OCI-LY7 (cell line): ENCODE data around the gene PEX10. TPM values are rescaled to one million over a fixed set of nuclear protein-coding genes. Genes with fewer than 3 reads are reported as not detected.
"Not testable (repeated sequence)": the region's sequence is repeated elsewhere in the genome, so short reads cannot be mapped to it uniquely, and the experiment has no call there.

Source experiments
- BruUV-seq: library from RNA; stranded (reverse); fragments of 400-500 nt; replicated peaks from 2 replicates; lab custom pipeline; 2021; lab: Mats Ljungman, UMichigan
- CTCF ChIA-PET: fragments of 300-600 bp; sonication (Branson Sonifier 250); formaldehyde crosslinking; loops from one replicate; lab custom pipeline; 2022; ENCODE audit warnings: antibody characterized with exemption; ENCODE audit not compliant: unreplicated experiment; lab: Charles Lee
- POLR2A ChIA-PET: fragments of 300-600 bp; sonication (Branson Sonifier 250); formaldehyde crosslinking; loops from one replicate; lab custom pipeline; 2022; ENCODE audit warnings: antibody characterized with exemption; lab: Charles Lee
- DNase-seq: peaks from one replicate; pipeline ENCODE4 v3.0.0-alpha.2; 2015; ENCODE audit warnings: low spot score
- H2AFZ ChIP-seq: fragments of 200-600 bp; sonication (generic), shearing (Covaris generic); 2 replicates; pipeline ENCODE4 v1.6.1; 2014; ENCODE audit warnings: mild to moderate bottlenecking, antibody characterized with exemption, low read length, moderate library complexity
- H3K27ac ChIP-seq: fragments of 200-600 bp; sonication (generic); 2 replicates; pipeline ENCODE4 v1.5.1; 2014; ENCODE audit warnings: mixed run types, low read depth, mild to moderate bottlenecking, moderate library complexity, low read length, inconsistent platforms; ENCODE audit not compliant: poor library complexity, severe bottlenecking
- H3K36me3 ChIP-seq: fragments of 200-600 bp; sonication (generic); 2 replicates; pipeline ENCODE4 v1.6.1; 2014; ENCODE audit warnings: mild to moderate bottlenecking, antibody characterized with exemption, low read length, moderate library complexity, mixed read lengths; ENCODE audit not compliant: insufficient read depth
- H3K4me1 ChIP-seq: fragments of 200-600 bp; sonication (generic); 2 replicates; pipeline ENCODE4 v1.5.1; 2014; ENCODE audit warnings: mild to moderate bottlenecking, low read length; ENCODE audit not compliant: insufficient read depth, poor library complexity, severe bottlenecking
- H3K4me2 ChIP-seq: fragments of 200-600 bp; sonication (generic); 2 replicates; pipeline ENCODE4 v1.6.1; 2014; ENCODE audit warnings: mild to moderate bottlenecking, low read length
- H3K4me3 ChIP-seq: fragments of 200-600 bp; sonication (generic); 2 replicates; pipeline ENCODE4 v1.5.1; 2014; ENCODE audit warnings: mild to moderate bottlenecking, low read depth, low read length; ENCODE audit not compliant: poor library complexity, severe bottlenecking
- H3K79me2 ChIP-seq: fragments of 200-600 bp; sonication (generic); 2 replicates; pipeline ENCODE4 v1.6.1; 2016; ENCODE audit warnings: low read depth, mild to moderate bottlenecking, low read length, moderate library complexity, mixed read lengths; ENCODE audit not compliant: insufficient read depth
- H3K9me2 ChIP-seq: fragments of 200-600 bp; sonication (generic); 2 replicates; pipeline ENCODE4 v1.6.1; 2016; ENCODE audit warnings: mild to moderate bottlenecking, low read length, mixed read lengths; ENCODE audit not compliant: insufficient read depth
- H3K9me3 ChIP-seq: fragments of 200-600 bp; sonication (generic); 2 replicates; pipeline ENCODE4 v1.6.1; 2014; ENCODE audit warnings: mild to moderate bottlenecking, mixed run types, low read length, mixed read lengths
- H4K20me1 ChIP-seq: fragments of 200-600 bp; sonication (generic); 2 replicates; pipeline ENCODE4 v1.6.1; 2014; ENCODE audit warnings: mild to moderate bottlenecking, antibody characterized with exemption, low read length, moderate library complexity, mixed read lengths; ENCODE audit not compliant: insufficient read depth
- CTCF ChIP-seq: fragments of 200-600 bp; sonication (generic); conservative IDR thresholded peaks from 2 replicates; pipeline ENCODE4 v1.5.1; 2014; ENCODE audit warnings: mild to moderate bottlenecking, antibody characterized with exemption, low read length, moderate library complexity, mixed read lengths
- EZH2phosphoT487 ChIP-seq: fragments of 200-600 bp; sonication (generic); IDR thresholded peaks from 2 replicates; pipeline ENCODE4 v1.6.1; 2018; ENCODE audit warnings: low read depth, borderline replicate concordance, mild to moderate bottlenecking, mixed run types, antibody characterized with exemption, low read length, moderate library complexity, mixed read lengths
- intact Hi-C: fragments of 100-400 bp; cut with micrococcal nuclease; formaldehyde crosslinking; loops from one replicate; pipeline ENCODE4 v1.10.0; 2022; ENCODE audit not compliant: unreplicated experiment
- total RNA-seq, 2 experiments: library from RNA; depleted of rRNA in 1 of 2; stranded (reverse); fragments of >200 nt in 1 of 2; shearing (Covaris generic) in 1 of 2; gene quantifications; 2 replicates each; pipeline ENCODE4 v1.2.3, GENCODE V29; 2014 to 2022

The PEX10 gene
- total RNA-seq, 2 experiments from 2014 or later = 23.3 to 24.5 TPM

DNA sequence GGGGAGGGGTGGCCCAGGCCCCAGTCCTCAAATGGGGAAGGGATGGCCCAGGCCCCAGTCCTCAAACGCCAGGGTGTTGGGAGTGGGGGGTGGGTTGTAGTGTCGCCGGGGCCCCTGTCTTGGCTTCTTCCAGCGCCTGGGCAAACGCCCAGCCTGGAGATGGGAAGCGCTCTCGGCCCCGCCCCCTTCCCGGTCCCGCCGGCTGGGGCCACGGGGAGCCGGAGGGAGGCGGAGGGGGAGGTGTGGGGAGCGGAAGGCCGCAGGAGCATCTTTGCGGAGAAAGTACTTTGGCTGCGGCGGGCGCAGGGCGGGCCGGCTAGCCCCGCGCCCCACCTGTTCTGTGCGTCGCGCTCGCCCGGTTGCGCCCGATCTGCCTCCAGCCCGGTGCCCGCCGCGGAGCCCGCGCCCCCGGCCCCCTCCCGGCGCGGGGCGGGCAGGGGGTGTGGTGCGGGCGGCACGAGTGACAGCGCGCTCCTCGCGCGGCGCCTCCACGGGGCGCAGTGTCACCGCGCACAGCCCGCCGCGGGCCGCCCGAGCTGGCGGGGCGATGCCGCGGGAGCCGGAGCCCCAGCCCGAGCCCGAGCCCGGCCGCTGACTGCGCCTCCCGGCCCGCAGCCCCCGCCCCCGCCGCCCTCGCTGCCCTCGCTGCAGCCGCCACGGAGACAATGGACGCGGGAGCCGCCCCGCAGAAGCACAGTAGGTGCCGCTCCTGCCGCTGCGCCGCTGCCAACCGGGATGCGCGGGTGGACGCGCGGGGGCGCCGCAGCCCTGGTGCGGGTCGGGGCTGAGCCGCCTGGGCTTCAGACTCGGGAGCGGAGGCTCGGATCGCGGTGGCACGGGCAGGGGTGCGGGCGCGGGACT lies 31.1 kb upstream of the PEX10 start:
- no peak for TF ChIP-seq EZH2phosphoT487
- no peak for TF ChIP-seq CTCF
- Histone ChIP-seq H3K36me3 (no peaks in the 10 kb centered on the region), H4K20me1 (no peaks in the 10 kb centered on the region), H2AFZ (no peak overlapping the region), H3K9me2 (no peaks in the 10 kb centered on the region), H3K4me1 (peaks cover 5% of the 10 kb centered on the region), H3K4me3 (no peak overlapping the region), H3K27ac (no peak overlapping the region), H3K79me2 (no peaks in the 10 kb centered on the region), H3K9me3 (no peaks in the 10 kb centered on the region), H3K4me2 (no peak overlapping the region)
- POLR2A ChIA-PET = no interaction called here
- intact Hi-C loops = no loop called here
- no TSS peak for BruUV-seq
- no peak for DNase-seq
- CTCF ChIA-PET = no interaction called here

GRCh38 chr1:2442661-2443060 lies 30.3 kb upstream of the PEX10 start:
- BruUV-seq = no TSS peak
- no peak overlapping the region for H3K27ac ChIP-seq
- no peaks in the 10 kb centered on the region for H3K79me2 ChIP-seq
- H3K4me1 ChIP-seq = peaks cover 5% of the 10 kb centered on the region
- no peak overlapping the region for H2AFZ ChIP-seq
- H4K20me1 ChIP-seq = no peaks in the 10 kb centered on the region
- H3K4me3 ChIP-seq = no peak overlapping the region
- H3K36me3 ChIP-seq = no peaks in the 10 kb centered on the region
- H3K4me2 ChIP-seq = no peak overlapping the region
- intact Hi-C loops = no loop called here
- no peaks in the 10 kb centered on the region for H3K9me3 ChIP-seq
- no peak for DNase-seq
- CTCF ChIA-PET = no interaction called here
- POLR2A ChIA-PET = no interaction called here
- TF ChIP-seq CTCF (no peak), EZH2phosphoT487 (no peak)
- no peaks in the 10 kb centered on the region for H3K9me2 ChIP-seq

DNA sequence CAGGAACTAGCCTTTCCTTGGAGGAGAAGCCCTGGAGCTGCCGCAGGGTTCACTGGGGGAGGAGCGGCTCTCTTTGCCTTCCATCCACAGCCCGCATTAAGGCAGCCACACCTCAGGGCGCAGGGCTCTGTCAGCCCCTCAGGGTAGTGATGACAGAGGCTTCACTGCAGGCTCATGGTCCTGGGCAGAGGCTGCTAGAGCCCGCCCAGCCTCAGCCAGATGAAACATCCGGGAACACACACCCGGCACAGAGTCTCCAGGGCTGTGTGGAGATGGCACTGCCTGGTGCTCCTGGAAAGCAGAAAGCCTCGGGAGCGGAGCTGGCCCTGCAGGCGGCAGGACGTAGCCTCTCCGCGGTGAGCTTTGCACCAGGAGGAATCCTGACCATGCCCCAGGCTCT lies 29.4 kb upstream of the PEX10 start:
- POLR2A ChIA-PET = no interaction called here
- Histone ChIP-seq H3K4me2 (no peak overlapping the region), H3K4me1 (peaks cover 5% of the 10 kb centered on the region), H3K4me3 (no peak overlapping the region), H3K79me2 (no peaks in the 10 kb centered on the region), H3K27ac (no peak overlapping the region), H2AFZ (no peak overlapping the region), H3K9me3 (no peaks in the 10 kb centered on the region), H3K9me2 (no peaks in the 10 kb centered on the region), H4K20me1 (no peaks in the 10 kb centered on the region), H3K36me3 (no peaks in the 10 kb centered on the region)
- DNase-seq = no peak
- intact Hi-C loops = no loop called here
- no TSS peak for BruUV-seq
- TF ChIP-seq EZH2phosphoT487 (no peak), CTCF (no peak)
- CTCF ChIA-PET = no interaction called here

DNA sequence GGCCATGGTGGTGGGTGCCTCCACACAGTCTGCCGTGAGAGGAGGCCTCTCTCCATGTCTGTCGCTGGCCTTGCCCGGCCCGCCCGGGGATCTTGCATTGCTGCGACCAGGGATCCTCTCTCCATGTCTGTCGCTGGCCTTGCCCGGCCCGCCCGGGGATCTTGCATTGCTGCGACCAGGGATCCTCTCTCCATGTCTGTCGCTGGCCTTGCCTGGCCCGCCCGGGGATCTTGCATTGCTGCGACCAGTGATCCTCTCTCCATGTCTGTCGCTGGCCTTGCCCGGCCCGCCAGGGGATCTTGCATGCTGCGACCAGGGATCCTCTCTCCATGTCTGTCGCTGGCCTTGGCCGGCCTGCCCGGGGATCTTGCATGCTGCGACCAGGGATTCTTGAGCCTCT lies 28.0 kb upstream of the PEX10 start:
- H2AFZ ChIP-seq, H3K4me3 ChIP-seq, POLR2A ChIA-PET, H3K9me2 ChIP-seq, DNase-seq, H3K4me1 ChIP-seq, H3K9me3 ChIP-seq, H3K27ac ChIP-seq, H3K36me3 ChIP-seq, CTCF ChIA-PET, H3K79me2 ChIP-seq, BruUV-seq, intact Hi-C loops, H3K4me2 ChIP-seq, H4K20me1 ChIP-seq: not testable (repeated sequence)
